CD4-positive, alpha-beta T cell treated with Interleukin-12 subunit alpha and Interleukin-12 subunit beta, for 1 hour (primary cell): ENCODE data around the gene NPTX1.
"Not testable (repeated sequence)": the region's sequence is repeated elsewhere in the genome, so short reads cannot be mapped to it uniquely, and the experiment has no call there.

ENCODE experiments used
- DNase-seq: peaks from one replicate; pipeline ENCODE4 v3.0.0-alpha.2; 2020

The NPTX1 gene, protein sequence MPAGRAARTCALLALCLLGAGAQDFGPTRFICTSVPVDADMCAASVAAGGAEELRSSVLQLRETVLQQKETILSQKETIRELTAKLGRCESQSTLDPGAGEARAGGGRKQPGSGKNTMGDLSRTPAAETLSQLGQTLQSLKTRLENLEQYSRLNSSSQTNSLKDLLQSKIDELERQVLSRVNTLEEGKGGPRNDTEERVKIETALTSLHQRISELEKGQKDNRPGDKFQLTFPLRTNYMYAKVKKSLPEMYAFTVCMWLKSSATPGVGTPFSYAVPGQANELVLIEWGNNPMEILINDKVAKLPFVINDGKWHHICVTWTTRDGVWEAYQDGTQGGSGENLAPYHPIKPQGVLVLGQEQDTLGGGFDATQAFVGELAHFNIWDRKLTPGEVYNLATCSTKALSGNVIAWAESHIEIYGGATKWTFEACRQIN

DNA sequence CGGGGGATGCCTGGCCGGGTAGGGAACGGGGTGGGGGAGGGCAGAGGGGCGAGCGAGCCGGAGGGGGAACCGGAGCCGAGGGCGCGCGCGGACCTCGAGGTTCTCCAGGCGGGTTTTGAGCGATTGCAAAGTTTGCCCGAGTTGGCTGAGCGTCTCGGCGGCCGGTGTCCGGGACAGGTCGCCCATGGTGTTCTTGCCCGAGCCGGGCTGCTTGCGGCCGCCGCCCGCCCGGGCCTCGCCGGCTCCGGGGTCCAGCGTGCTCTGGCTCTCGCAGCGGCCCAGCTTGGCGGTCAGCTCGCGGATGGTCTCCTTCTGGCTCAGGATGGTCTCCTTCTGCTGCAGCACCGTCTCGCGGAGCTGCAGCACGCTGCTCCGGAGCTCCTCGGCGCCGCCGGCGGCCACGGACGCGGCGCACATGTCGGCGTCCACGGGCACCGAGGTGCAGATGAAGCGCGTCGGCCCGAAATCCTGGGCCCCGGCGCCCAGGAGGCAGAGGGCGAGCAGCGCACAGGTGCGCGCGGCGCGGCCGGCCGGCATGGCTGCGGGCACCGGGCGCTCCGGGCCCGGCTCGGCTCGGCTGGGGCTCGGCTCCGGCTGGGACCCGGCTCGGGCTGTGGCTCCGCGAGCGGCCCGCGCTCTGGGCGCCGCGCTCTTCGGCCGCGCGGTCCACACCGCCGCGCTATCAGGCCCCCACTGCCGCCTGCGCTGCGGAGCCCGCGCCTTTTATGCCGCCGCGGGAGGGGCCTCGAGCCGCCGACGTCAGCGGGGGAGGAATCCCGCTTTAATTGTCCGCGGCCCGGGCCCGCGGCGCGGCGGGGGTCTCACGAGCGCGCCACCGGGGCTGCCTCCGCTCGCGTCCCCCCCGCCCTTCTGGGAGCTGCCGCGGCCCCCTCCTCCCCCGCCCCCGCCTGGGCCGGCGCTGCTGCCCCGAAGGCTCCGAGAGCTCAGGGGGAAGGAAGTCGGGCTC is at the start of gene NPTX1:
TSS of gene NPTX1 (minus strand) at position 698 of the 967 bp plus-strand sequence. CDS start at position 537, 161 bp downstream.
- peak; percentile 15 for DNase-seq

DNA sequence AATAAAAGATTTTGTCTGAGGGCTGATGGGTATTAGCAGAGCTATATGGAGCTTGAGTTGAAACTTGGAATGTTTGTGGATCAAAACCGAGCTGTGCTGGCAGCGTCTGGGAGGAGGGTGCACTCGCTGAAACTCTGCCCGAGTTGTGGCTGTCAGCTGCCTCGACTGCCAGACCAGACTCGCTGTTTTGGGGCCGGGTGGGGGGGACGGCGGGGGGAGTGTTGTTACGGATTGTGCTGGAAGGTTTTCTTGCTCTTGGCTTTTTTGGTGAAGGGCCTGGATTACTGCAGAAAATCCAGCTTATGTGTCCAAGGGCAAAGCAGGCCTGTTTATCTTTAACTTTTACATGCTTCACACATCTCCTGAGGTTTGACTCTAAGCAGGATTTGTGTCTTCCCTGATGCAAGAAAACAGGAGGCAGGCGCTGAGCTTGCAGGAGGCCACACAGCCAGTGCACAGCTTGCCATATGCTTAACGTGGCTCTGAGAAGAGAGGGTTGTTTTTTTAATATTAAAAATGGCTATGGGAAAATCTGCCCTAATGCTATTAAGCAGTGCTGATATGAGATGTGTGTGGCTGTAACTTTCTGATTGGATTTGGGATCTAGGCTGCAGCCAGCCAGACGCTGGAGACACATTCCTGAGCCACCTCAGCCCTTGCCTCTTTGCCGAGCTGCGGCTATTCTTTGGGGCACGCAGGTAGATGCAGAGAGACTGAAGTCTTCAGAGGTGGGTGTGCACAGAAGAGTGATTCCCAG is 47.7 kb upstream of the NPTX1 start:
- no peak for DNase-seq

DNA sequence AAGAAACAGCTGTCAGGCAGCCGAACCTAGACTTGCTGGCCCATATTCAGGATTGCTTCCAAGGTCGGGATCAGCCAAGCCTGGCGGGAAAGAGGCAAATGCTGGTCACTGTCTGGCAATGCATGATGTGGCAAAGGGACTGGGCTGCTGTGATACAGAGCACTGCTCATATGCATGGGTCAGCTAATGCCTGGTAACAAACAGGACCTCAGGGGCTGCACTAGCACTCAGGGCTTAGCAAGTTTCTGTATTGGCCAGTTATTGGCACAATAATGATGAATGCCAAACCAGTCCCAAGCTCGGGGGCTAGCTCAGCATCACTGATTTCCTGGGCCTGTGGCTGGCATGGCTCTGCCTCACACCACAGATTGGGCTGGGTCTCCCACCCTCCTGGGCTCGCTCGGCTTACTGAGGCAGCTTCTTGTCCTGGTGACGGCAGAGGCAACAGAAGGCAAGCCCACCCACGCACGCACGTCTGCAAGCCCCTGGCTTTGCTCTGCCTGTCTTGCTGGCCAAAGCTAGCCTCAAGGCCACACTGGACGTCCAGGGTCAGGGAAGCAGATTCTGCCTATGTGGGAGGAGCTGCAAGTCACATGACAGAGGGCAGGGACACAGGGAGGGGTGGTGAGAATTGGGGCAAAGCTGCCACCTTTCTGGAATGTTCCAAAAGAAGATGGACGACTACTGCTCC is 46.8 kb upstream of the NPTX1 start:
- no peak for DNase-seq

- no peak for DNase-seq
These were observed 44.5 kb upstream of the NPTX1 start for GRCh38 chr17:80520810-80521455.

DNA sequence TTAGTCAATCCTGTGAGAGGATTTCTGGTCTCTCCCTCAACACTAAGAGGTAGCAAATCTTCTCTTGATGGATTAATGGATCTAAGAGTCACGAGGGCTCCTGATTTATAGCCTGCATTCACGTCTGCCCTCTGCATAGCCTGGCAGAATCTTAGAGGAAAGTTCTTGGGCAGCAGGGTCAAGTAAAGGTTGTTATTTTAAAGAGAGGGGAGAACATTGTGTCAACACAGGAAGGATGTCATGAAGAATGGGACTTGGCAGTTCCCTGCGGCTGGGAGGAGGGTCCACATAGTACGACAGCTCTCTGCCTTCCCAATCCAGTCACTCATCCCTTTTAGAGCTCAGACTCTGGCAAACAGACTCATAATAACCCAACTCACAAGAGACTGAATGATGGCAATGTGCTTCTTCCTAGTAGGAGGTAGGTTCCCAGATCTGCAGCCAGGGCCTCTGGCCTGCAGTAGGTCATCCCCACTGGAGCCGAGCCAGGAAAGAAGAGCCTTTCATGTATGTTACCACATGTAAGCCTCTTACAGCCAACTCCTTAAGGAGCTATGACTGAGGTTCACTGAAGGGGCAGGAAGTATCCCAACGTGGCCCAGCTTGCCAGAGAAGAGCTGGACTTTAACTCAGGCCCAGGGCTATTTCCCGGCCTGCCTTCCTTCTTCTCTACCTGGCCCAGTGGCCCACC is 42.8 kb upstream of the NPTX1 start:
- DNase-seq: no peak

GRCh38 chr17:80518392-80518791 is 42.0 kb upstream of the NPTX1 start:
- no peak for DNase-seq

GRCh38 chr17:80517641-80518040 is 41.2 kb upstream of the NPTX1 start:
- DNase-seq: no peak

DNA sequence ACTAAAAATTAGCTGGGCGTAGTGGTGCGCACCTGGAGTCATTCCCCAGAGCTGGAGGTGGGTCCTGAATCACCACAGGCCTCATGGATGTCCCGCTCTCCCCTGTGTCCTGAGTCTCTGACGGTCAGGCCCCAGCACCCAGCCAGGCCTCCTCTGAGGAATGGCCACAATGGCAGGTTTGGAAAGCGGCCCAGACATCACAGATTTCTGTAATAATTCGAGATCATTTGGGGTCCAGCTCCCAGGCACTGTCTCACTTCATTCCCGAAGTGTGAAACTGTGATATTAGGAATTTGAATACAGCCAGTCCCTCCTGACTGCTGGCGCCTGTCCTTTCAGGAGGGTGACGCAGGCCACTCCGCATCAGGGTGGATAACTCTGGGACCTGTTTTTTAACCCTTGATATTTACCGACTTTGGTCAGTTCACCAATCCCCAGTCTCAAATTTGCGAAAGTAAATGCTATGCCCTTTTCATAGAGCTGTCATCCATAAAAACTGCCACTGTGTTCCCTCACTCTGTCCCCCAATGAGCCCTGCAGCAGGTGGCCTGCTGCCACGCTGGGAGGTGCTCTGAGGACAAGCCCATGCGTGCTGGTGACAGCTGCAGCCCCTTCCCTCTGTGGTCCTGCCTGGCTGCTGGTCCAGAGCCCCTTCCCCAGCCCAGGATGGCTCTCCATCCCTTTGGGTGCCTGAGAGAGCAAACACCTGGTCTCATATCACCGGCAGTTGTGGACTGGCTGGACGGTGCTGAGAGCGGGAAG is 39.9 kb upstream of the NPTX1 start:
- no peak for DNase-seq

DNA sequence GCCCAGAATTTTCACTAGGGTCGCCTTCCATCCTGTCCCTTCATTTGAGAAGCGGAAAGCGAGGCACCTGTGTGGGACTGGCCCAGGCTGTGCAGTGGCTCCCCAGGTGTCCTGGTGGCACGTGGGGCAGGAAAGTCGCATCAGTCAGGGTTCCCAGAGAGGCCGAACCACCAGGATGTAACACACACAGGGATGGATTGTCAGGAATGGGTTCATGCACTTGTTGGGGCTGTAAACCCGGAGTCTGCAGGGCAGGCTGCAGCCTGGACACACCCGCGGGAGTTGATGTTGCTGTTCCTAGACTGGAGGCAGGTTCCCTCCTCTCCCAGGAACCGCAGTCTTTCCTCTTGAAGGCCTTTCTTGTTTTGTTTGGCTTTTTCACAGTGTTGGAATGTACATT is 37.5 kb upstream of the NPTX1 start:
- no peak for DNase-seq

DNA sequence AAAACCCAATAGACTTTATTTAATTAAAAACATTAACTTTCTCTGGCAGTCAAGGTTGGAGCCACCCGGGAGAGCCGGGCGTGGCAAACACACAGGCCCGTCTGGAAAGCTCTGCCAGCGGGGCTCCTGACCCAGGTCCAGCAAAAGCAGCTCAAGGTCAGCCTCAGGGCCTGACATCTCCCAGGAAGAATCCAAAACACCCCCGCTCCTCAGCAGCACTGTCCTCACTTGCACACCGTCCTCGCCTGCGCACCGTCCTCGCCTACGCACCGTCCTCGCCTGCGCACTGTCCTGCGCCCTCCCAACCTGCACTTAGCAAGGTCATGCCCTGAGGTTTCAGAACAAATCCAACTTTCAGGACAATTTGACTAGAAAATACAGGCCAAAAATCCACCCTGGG is 36.8 kb upstream of the NPTX1 start:
- DNase-seq: no peak

DNA sequence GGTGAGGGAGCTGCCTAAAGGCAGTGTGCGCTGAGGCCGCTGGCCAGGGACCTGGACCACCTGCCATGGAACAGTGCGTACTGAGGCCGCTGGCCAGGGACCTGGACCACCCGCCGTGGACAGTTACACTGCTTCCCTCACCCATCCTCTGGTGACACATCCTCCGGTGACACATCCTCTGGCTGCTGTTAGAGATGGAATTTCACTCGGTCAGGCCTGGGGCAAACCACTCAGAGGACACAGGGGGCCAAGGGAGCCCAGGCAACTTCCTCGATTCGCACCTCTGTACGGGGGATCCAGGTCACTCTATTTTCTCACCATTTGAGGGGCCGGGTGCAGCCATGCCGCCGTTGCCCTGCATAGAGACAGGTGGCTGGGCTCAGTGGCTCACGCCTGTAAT is 35.8 kb upstream of the NPTX1 start:
- no peak for DNase-seq

DNA sequence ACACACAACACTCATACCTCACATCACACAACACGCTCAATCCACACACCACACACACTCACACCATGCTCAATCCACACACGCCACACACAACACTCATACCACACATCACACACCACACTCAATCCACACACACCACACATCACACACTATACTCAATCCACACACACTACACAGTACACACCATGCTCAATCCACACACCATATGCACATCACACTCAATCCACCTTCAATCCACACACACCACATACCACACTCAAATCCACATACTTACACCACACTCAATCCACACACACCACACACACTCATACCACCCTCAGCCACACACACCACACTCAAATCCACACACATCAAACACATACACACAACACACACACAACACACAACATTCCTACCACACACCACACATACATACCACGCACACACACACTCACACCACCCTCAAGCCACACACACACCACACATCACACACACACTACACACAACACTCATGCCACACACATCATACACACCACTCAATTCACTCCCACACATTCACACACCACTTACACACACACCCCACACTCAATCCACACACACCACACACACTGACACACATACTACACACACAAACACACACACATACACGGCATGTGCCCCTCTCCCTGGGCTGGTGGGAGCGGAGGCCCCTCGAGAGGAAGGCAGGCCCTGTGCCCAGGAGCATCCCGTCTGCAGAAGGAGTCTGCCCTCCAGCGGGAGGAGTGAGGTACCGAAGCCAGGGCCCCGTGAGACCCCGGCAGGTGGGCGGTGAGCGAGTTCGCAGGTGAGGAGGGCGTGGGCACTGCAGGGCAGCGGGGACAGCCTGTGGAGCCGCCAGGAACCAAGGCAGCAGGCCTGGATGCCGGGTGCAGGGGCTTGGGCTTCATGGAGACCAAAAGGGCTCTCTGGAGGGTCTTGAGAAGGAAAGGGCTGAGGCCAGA is 35.1 kb upstream of the NPTX1 start:
- no peak for DNase-seq

DNA sequence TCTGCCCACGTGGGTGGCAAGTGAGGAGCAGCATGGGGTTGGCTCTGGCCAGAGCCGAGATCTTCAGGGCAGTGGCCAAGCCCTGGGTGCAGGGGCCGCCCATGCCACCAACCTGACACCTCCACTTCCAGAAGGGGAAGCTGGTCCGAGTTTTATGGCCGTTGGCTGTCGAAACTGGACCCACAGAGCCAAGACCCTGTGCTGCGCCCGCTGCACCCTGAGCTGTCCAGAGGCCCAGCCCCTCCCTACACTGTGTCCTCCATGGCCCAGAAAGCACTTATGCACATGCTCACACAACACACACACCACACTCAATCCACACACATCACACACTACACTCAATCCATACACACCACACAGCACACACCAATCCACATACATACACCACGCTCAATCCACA is 34.4 kb upstream of the NPTX1 start:
- DNase-seq: no peak

GRCh38 chr17:80510132-80510531 is 33.7 kb upstream of the NPTX1 start:
- DNase-seq: no peak

DNA sequence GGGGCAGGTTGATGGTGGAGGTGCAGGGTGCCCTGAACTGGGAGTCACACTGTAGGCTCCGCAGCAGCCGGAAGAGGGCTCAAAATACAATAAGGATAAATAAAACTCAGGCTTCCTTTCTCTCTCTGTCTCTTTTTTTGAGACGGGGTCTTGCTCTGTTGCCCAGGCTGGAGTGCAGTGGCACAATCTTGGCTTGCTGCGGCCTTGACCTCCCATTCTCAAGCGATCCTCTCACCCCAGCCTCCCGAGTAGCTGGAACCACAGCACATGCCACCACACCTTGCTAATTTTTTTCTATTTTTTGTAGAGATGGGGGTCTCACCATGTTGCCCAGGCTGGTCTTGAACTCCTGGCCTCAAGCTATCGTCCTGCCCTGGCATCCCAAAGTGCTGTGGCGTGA is 32.9 kb upstream of the NPTX1 start:
- no peak for DNase-seq

DNA sequence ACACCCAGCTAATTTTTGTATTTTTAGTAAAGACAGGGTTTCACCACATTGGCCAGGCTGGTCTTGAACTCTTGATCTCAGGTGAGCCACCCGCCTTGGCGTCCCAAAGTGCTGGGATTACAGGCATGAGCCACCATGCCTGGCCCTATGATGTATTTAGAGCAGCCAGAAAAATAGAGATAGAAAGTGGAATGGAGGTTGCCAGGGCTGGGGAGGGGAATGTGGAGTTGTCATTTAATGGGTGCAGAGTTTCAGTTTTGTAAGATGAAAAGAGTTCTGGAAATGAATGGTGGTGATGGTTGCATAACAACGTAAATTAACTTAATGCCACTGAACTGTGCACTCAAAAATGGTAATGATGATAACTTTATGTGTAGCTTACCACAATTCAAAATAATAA is 31.6 kb upstream of the NPTX1 start:
- no peak for DNase-seq

DNA sequence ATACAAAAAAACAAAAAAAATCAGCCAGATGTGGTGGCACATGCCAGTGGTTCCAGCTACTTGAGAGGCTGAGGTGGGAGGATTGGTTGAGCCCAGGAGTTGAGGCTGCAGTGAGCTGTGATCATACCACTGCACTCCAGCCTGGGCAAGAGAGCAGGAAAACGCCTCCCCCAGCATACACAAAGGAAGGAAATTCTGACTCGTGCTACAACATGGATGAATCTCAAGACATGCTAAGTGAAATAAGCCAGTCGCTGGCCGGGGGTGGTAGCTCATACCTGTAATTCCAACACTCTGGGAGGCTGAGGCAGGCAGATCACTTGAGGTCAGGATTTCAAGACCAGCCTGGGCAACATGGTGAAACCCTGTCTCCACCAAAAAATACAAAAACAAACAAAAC is 30.8 kb upstream of the NPTX1 start:
- DNase-seq: not testable (repeated sequence)

GRCh38 chr17:80504686-80505413 is 28.4 kb upstream of the NPTX1 start:
- no peak for DNase-seq

DNA sequence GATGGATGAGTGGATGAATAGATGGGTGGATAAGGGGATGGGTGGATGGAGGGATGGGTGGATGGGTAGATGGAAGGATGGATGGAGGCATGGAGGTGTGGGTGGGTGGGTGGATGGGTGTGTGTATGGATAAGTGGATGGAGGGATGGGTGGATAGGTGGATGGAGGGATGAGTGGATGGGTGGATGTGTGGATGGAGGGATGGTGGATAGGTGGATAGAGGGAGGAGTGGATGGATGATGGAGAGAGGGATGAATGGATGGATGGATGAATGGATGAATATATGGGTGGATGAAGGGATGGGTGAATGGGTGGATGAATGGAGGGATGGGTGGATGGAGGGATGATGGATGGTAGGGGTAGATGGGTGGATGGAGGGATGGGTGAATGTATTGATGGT is 27.5 kb upstream of the NPTX1 start:
- no peak for DNase-seq
